ENCODE results near the gene DLG2.

The DLG2 gene

GRCh38 chr11:84496122-84496521 lies 1131.0 kb downstream of the DLG2 start:
- no peaks in the 10 kb centered on the region for H3K36me3 ChIP-seq (ENCODE audit: control insufficient read depth, low read length)
- no peaks in the 10 kb centered on the region for H3K9me3 ChIP-seq (ENCODE audit: control insufficient read depth, insufficient read depth, low read length)
- no peaks in the 10 kb centered on the region for H3K79me2 ChIP-seq (ENCODE audit: control insufficient read depth, low read length)
- TF ChIP-seq EZH2phosphoT487 (IDR thresholded peaks at IDR 0.05; ENCODE audit: borderline replicate concordance, low read length) (no peak), CTCF (IDR thresholded peaks at IDR 0.05; ENCODE audit: low read depth, low read length, poor library complexity, severe bottlenecking) (no peak)
- H4K20me1 ChIP-seq (ENCODE audit: control insufficient read depth, insufficient read depth, low read depth, low read length): no peaks in the 10 kb centered on the region
- no peaks in the 10 kb centered on the region for H3K4me1 ChIP-seq (ENCODE audit: control insufficient read depth, low read length)
- H3F3A ChIP-seq (ENCODE audit: control insufficient read depth, insufficient read depth): no peaks in the 10 kb centered on the region
- no peak overlapping the region for H3K4me2 ChIP-seq (ENCODE audit: low read length)
- no peaks in the 10 kb centered on the region for H3K9me2 ChIP-seq (replicated peaks; ENCODE audit: control insufficient read depth, low read length)
- H3K4me3 ChIP-seq (ENCODE audit: low read length): no peak overlapping the region
- no peak overlapping the region for H3K27ac ChIP-seq (ENCODE audit: low read depth, low read length)
- 0 out of 2 replicates have a peak, but pooled peaks cover 2% of the 10 kb centered on the region for H3K27me3 ChIP-seq (ENCODE audit: control insufficient read depth, low read length)

- no peaks in the 10 kb centered on the region for H3K27me3 ChIP-seq (ENCODE audit: control insufficient read depth, low read length)
- no peaks in the 10 kb centered on the region for H3K9me3 ChIP-seq (ENCODE audit: control insufficient read depth, insufficient read depth, low read length)
- H3K4me3 ChIP-seq (ENCODE audit: low read length): no peak overlapping the region
- no peak overlapping the region for H3K4me2 ChIP-seq (ENCODE audit: low read length)
- no peak overlapping the region for H3K27ac ChIP-seq (ENCODE audit: low read depth, low read length)
- no peaks in the 10 kb centered on the region for H3K36me3 ChIP-seq (ENCODE audit: control insufficient read depth, low read length)
- no peaks in the 10 kb centered on the region for H3F3A ChIP-seq (ENCODE audit: control insufficient read depth, insufficient read depth)
- no peaks in the 10 kb centered on the region for H3K4me1 ChIP-seq (ENCODE audit: control insufficient read depth, low read length)
- H3K9me2 ChIP-seq (replicated peaks; ENCODE audit: control insufficient read depth, low read length): no peaks in the 10 kb centered on the region
- TF ChIP-seq CTCF (IDR thresholded peaks at IDR 0.05; ENCODE audit: low read depth, low read length, poor library complexity, severe bottlenecking): no peak
- no peak for TF ChIP-seq EZH2phosphoT487 (IDR thresholded peaks at IDR 0.05; ENCODE audit: borderline replicate concordance, low read length)
- no peaks in the 10 kb centered on the region for H3K79me2 ChIP-seq (ENCODE audit: control insufficient read depth, low read length)
- no peaks in the 10 kb centered on the region for H4K20me1 ChIP-seq (ENCODE audit: control insufficient read depth, insufficient read depth, low read depth, low read length)
Observed at GRCh38 chr11:84480131-84480530, 1147.0 kb downstream of the DLG2 start.

- Histone ChIP-seq H3K27ac (ENCODE audit: low read depth, low read length) (no peak overlapping the region), H3F3A (ENCODE audit: control insufficient read depth, insufficient read depth) (no peaks in the 10 kb centered on the region), H3K9me3 (ENCODE audit: control insufficient read depth, insufficient read depth, low read length) (no peaks in the 10 kb centered on the region), H3K9me2 (replicated peaks; ENCODE audit: control insufficient read depth, low read length) (no peaks in the 10 kb centered on the region), H3K4me3 (ENCODE audit: low read length) (no peak overlapping the region), H3K4me2 (ENCODE audit: low read length) (no peak overlapping the region), H3K27me3 (ENCODE audit: control insufficient read depth, low read length) (no peaks in the 10 kb centered on the region), H3K36me3 (ENCODE audit: control insufficient read depth, low read length) (no peaks in the 10 kb centered on the region), H3K79me2 (ENCODE audit: control insufficient read depth, low read length) (no peaks in the 10 kb centered on the region), H4K20me1 (ENCODE audit: control insufficient read depth, insufficient read depth, low read depth, low read length) (no peaks in the 10 kb centered on the region), H3K4me1 (ENCODE audit: control insufficient read depth, low read length) (no peaks in the 10 kb centered on the region)
- no peak for TF ChIP-seq CTCF (IDR thresholded peaks at IDR 0.05; ENCODE audit: low read depth, low read length, poor library complexity, severe bottlenecking)
- no peak for TF ChIP-seq EZH2phosphoT487 (IDR thresholded peaks at IDR 0.05; ENCODE audit: borderline replicate concordance, low read length)
Observed at GRCh38 chr11:84476581-84476980, 1150.6 kb downstream of the DLG2 start.

GRCh38 chr11:84471501-84471900 lies 1155.6 kb downstream of the DLG2 start:
- H3K79me2 ChIP-seq (ENCODE audit: control insufficient read depth, low read length): no peaks in the 10 kb centered on the region
- H3K4me1 ChIP-seq (ENCODE audit: control insufficient read depth, low read length): no peaks in the 10 kb centered on the region
- no peaks in the 10 kb centered on the region for H3K27me3 ChIP-seq (ENCODE audit: control insufficient read depth, low read length)
- no peak overlapping the region for H3K4me3 ChIP-seq (ENCODE audit: low read length)
- H4K20me1 ChIP-seq (ENCODE audit: control insufficient read depth, insufficient read depth, low read depth, low read length): no peaks in the 10 kb centered on the region
- H3F3A ChIP-seq (ENCODE audit: control insufficient read depth, insufficient read depth): no peaks in the 10 kb centered on the region
- H3K9me3 ChIP-seq (ENCODE audit: control insufficient read depth, insufficient read depth, low read length): no peaks in the 10 kb centered on the region
- no peak overlapping the region for H3K27ac ChIP-seq (ENCODE audit: low read depth, low read length)
- TF ChIP-seq EZH2phosphoT487 (IDR thresholded peaks at IDR 0.05; ENCODE audit: borderline replicate concordance, low read length) (no peak), CTCF (IDR thresholded peaks at IDR 0.05; ENCODE audit: low read depth, low read length, poor library complexity, severe bottlenecking) (no peak)
- H3K36me3 ChIP-seq (ENCODE audit: control insufficient read depth, low read length): no peaks in the 10 kb centered on the region
- no peaks in the 10 kb centered on the region for H3K9me2 ChIP-seq (replicated peaks; ENCODE audit: control insufficient read depth, low read length)
- H3K4me2 ChIP-seq (ENCODE audit: low read length): no peak overlapping the region

Measured in DOHH2 (cell line).